H9 (cell line): ENCODE measurements around the gene ANKRD28. TPM values are rescaled to one million over a fixed set of nuclear protein-coding genes. Genes with fewer than 3 reads are reported as not detected.
A peak's percentile ranks its signal among the peaks of the same experiment; 100 is the strongest.

Experiments
- DNase-seq: peaks from one replicate; pipeline ENCODE4 v3.0.0-alpha.2; 2017
- H2AFZ ChIP-seq: one replicate; pipeline ENCODE4 v1.6.1; 2013; ENCODE audit warnings: mild to moderate bottlenecking, low read length, control low read depth, moderate library complexity
- H2AK5ac ChIP-seq: 2 replicates; pipeline ENCODE4 v1.6.1; 2013; ENCODE audit warnings: low read length, control low read depth, mixed read lengths; ENCODE audit not compliant: insufficient read length
- H2BK120ac ChIP-seq: one replicate; pipeline ENCODE4 v1.6.1; 2013; ENCODE audit warnings: low read depth, mild to moderate bottlenecking, low read length, control low read depth, inconsistent platforms; ENCODE audit not compliant: poor library complexity, severe bottlenecking
- H2BK12ac ChIP-seq: 2 replicates; pipeline ENCODE4 v1.6.1; 2013; ENCODE audit warnings: low read length, control low read depth, mixed read lengths, low read depth; ENCODE audit not compliant: insufficient read length
- H2BK15ac ChIP-seq: 2 replicates; pipeline ENCODE4 v1.6.1; 2013; ENCODE audit warnings: low read depth, low read length, control low read depth
- H2BK20ac ChIP-seq: one replicate; pipeline ENCODE4 v1.6.1; 2013; ENCODE audit warnings: low read depth, mild to moderate bottlenecking, low read length, control low read depth, inconsistent platforms; ENCODE audit not compliant: poor library complexity, severe bottlenecking
- H2BK5ac ChIP-seq: 2 replicates; pipeline ENCODE4 v1.6.1; 2013; ENCODE audit warnings: low read length, control low read depth, mixed read lengths; ENCODE audit not compliant: insufficient read length
- H3K14ac ChIP-seq: 2 replicates; pipeline ENCODE4 v1.6.1; 2013; ENCODE audit warnings: low read length, control low read depth; ENCODE audit not compliant: insufficient read depth
- H3K18ac ChIP-seq: 2 replicates; pipeline ENCODE4 v1.6.1; 2013; ENCODE audit warnings: low read depth, mild to moderate bottlenecking, mixed read lengths, low read length, control low read depth; ENCODE audit not compliant: insufficient read length
- H3K23ac ChIP-seq: 2 replicates; pipeline ENCODE4 v1.6.1; 2013; ENCODE audit warnings: low read length, control low read depth, mixed read lengths, low read depth; ENCODE audit not compliant: insufficient read length
- H3K23me2 ChIP-seq: 2 replicates; pipeline ENCODE4 v1.6.1; 2013; ENCODE audit warnings: low read depth, mild to moderate bottlenecking, mixed read lengths, low read length, control low read depth; ENCODE audit not compliant: insufficient read length, poor library complexity, severe bottlenecking
- H3K27ac ChIP-seq: 2 replicates; pipeline ENCODE4 v1.5.1; 2013; ENCODE audit warnings: low read length, control low read depth, mixed read lengths, low read depth; ENCODE audit not compliant: insufficient read length
- H3K27me3 ChIP-seq: 2 replicates; pipeline ENCODE4 v1.6.1; 2013; ENCODE audit warnings: low read length, control low read depth, inconsistent platforms; ENCODE audit not compliant: insufficient read depth
- H3K4ac ChIP-seq: 2 replicates; pipeline ENCODE4 v1.6.1; 2013; ENCODE audit warnings: low read depth, mild to moderate bottlenecking, control low read depth, inconsistent platforms, low read length, moderate library complexity
- H3K4me1 ChIP-seq: 2 replicates; pipeline ENCODE4 v1.6.1; 2013; ENCODE audit warnings: low read length, control low read depth, inconsistent platforms; ENCODE audit not compliant: insufficient read depth
- H3K4me2 ChIP-seq: 2 replicates; pipeline ENCODE4 v1.6.1; 2013; ENCODE audit warnings: low read length, control low read depth, mixed read lengths; ENCODE audit not compliant: insufficient read length, insufficient read depth
- H3K56ac ChIP-seq: 2 replicates; pipeline ENCODE4 v1.6.1; 2013; ENCODE audit warnings: low read depth, mild to moderate bottlenecking, mixed read lengths, low read length, control low read depth; ENCODE audit not compliant: insufficient read length
- H3K79me1 ChIP-seq: 2 replicates; pipeline ENCODE4 v1.6.1; 2013; ENCODE audit warnings: low read depth, mild to moderate bottlenecking, moderate library complexity, low read length, control low read depth, inconsistent platforms; ENCODE audit not compliant: insufficient read depth, poor library complexity, severe bottlenecking
- H3K79me2 ChIP-seq: 2 replicates; pipeline ENCODE4 v1.6.1; 2013; ENCODE audit warnings: low read length, control low read depth, inconsistent platforms; ENCODE audit not compliant: insufficient read depth
- H3K9ac ChIP-seq: 2 replicates; pipeline ENCODE4 v1.6.1; 2013; ENCODE audit warnings: low read length, control low read depth, mixed read lengths; ENCODE audit not compliant: insufficient read length; ENCODE audit errors: extremely low read depth
- H3K9me3 ChIP-seq: one replicate; pipeline ENCODE4 v1.6.1; 2013; ENCODE audit warnings: low read depth, low read length, inconsistent platforms; ENCODE audit not compliant: control insufficient read depth
- H3T11ph ChIP-seq: one replicate; pipeline ENCODE4 v1.6.1; 2013; ENCODE audit warnings: mild to moderate bottlenecking, low read length, control low read depth, inconsistent platforms
- H4K20me1 ChIP-seq: one replicate; pipeline ENCODE4 v1.6.1; 2013; ENCODE audit not compliant: control insufficient read depth, insufficient read length, insufficient read depth
- H4K5ac ChIP-seq: 2 replicates; pipeline ENCODE4 v1.6.1; 2013; ENCODE audit warnings: low read depth, mild to moderate bottlenecking, mixed read lengths, low read length, control low read depth; ENCODE audit not compliant: insufficient read length
- H4K8ac ChIP-seq: replicated peaks from 2 replicates; pipeline ENCODE4 v1.6.1; 2013; ENCODE audit warnings: low read length, control low read depth, mixed read lengths, low read depth; ENCODE audit not compliant: insufficient read length
- H4K91ac ChIP-seq: 2 replicates; pipeline ENCODE4 v1.6.1; 2013; ENCODE audit warnings: low read depth, mild to moderate bottlenecking, moderate library complexity, mixed read lengths, low read length, control low read depth; ENCODE audit not compliant: insufficient read length
- H3K27ac Mint-ChIP-seq, 3 experiments: 2 replicates in 2 of 3; 3 replicates in 1 of 3; pipeline ENCODE4 v1.8.0; 2020 to 2021; ENCODE audit warnings: mixed read lengths in 3 of 3, mild to moderate bottlenecking in 1 of 3, moderate library complexity in 1 of 3
- H3K27me3 Mint-ChIP-seq: 2 replicates; pipeline ENCODE4 v1.8.0; 2021; ENCODE audit warnings: low read depth, mild to moderate bottlenecking, moderate library complexity, mixed read lengths
- H3K36me3 Mint-ChIP-seq, 3 experiments: 2 replicates in 2 of 3; 3 replicates in 1 of 3; pipeline ENCODE4 v1.8.0; 2020 to 2021; ENCODE audit warnings: low read depth in 3 of 3, mixed read lengths in 3 of 3; ENCODE audit not compliant: insufficient read depth in 1 of 3
- H3K4me1 Mint-ChIP-seq, 2 experiments: 2 replicates each; pipeline ENCODE4 v1.8.0; 2020; ENCODE audit warnings: mixed read lengths in 2 of 2
- H3K4me3 Mint-ChIP-seq, 2 experiments: 2 replicates in 1 of 2; 3 replicates in 1 of 2; pipeline ENCODE4 v1.8.0; 2020 to 2021; ENCODE audit warnings: mild to moderate bottlenecking in 2 of 2, mixed read lengths in 2 of 2, moderate library complexity in 1 of 2
- H3K9me3 Mint-ChIP-seq, 2 experiments: 2 replicates in 1 of 2; 3 replicates in 1 of 2; pipeline ENCODE4 v1.8.0; 2020; ENCODE audit warnings: mild to moderate bottlenecking in 2 of 2, mixed read lengths in 2 of 2, moderate library complexity in 1 of 2
- WGBS: extraction: QIAGEN DNeasy Blood & Tissue Kit; methylation state at CpG from one replicate; pipeline ENCODE4 v1.1.7; 2013; ENCODE audit warnings: missing lambda C conversion rate, low lambda C conversion rate, mixed read lengths; ENCODE audit not compliant: insufficient read length; ENCODE audit errors: extremely low coverage; 5-methylcytosine and 5-hydroxymethylcytosine counted together
- total RNA-seq: library from RNA; stranded (reverse); gene quantifications from 2 replicates; pipeline ENCODE4 v1.2.1, GENCODE V29; 2021
- TF ChIP-seq, protein P1 (sequence below): fragments of 200-600 bp; sonication (generic); conservative IDR thresholded peaks from 3 replicates; pipeline ENCODE4 v1.8.0; 2021; ENCODE audit warnings: antibody characterized with exemption, mild to moderate bottlenecking

ANKRD28 gene
- total RNA-seq, 1 experiment from 2014 or later = 59.0 TPM

GRCh38 chr3:15631426-15632211 is 166.2 kb downstream of the ANKRD28 start:
- Histone ChIP-seq H4K20me1 (no peaks in the 10 kb centered on the region), H3K27me3 (no peaks in the 10 kb centered on the region), H3K27ac (no peak overlapping the region), H3K9ac (no peak overlapping the region), H2AFZ (no peak overlapping the region), H2BK12ac (no peak overlapping the region), H3K56ac (no peak overlapping the region), H3K23ac (no peak overlapping the region), H3K14ac (no peak overlapping the region), H3K18ac (no peak overlapping the region), H3T11ph (no peak overlapping the region), H3K4ac (no peak overlapping the region), H3K4me2 (no peak overlapping the region), H4K91ac (no peak overlapping the region), H3K79me1 (no peaks in the 10 kb centered on the region), H4K8ac (no peak overlapping the region), H3K4me1 (peaks cover 21% of the 10 kb centered on the region), H3K23me2 (no peaks in the 10 kb centered on the region), H4K5ac (no peak overlapping the region), H2BK20ac (no peak overlapping the region), H3K79me2 (no peaks in the 10 kb centered on the region), H2BK5ac (no peak overlapping the region), H2BK15ac (no peak overlapping the region), H3K9me3 (no peaks in the 10 kb centered on the region), H2BK120ac (no peak overlapping the region), H2AK5ac (no peak overlapping the region)
- Mint-ChIP-seq H3K4me1 (peaks cover 66 to 69% of the 10 kb centered on the region in 2 experiments), H3K27ac (peak overlapping the region; percentile 59 to 96 (median 59)), H3K36me3 (peaks cover 4 to 5% (median 4%) of the 10 kb centered on the region in 3 experiments; a peak in 4 of 7 replicates), H3K27me3 (no peaks in the 10 kb centered on the region), H3K9me3 (no peaks in the 10 kb centered on the region), H3K4me3 (peak overlapping the region in 1 of 2 experiments; percentile 23; a peak in 2 of 5 replicates)
- WGBS = no CpG with 5 or more reads among the region's 12 CpGs
- peak; percentile 55 for DNase-seq
- TF ChIP-seq, protein P1, sequence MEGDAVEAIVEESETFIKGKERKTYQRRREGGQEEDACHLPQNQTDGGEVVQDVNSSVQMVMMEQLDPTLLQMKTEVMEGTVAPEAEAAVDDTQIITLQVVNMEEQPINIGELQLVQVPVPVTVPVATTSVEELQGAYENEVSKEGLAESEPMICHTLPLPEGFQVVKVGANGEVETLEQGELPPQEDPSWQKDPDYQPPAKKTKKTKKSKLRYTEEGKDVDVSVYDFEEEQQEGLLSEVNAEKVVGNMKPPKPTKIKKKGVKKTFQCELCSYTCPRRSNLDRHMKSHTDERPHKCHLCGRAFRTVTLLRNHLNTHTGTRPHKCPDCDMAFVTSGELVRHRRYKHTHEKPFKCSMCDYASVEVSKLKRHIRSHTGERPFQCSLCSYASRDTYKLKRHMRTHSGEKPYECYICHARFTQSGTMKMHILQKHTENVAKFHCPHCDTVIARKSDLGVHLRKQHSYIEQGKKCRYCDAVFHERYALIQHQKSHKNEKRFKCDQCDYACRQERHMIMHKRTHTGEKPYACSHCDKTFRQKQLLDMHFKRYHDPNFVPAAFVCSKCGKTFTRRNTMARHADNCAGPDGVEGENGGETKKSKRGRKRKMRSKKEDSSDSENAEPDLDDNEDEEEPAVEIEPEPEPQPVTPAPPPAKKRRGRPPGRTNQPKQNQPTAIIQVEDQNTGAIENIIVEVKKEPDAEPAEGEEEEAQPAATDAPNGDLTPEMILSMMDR = peak; percentile 23; the same call in 1 of the 3 replicates
